ENCODE results near the gene DDX52.

The DDX52 gene

GRCh38 chr17:37657202-37657601 lies 14.0 kb upstream of the DDX52 start:
- H3K4me3 ChIP-seq (ENCODE audit: low read depth, low read length), result no peak overlapping the region
- TF ChIP-seq CTCF (IDR thresholded peaks at IDR 0.05; ENCODE audit: low read depth, low read length, missing control alignments), result no peak
- in situ Hi-C loops (cut with HindIII; ENCODE audit: low sequenced_read_pairs), result no loop called here
- DNase-seq (ENCODE audit: low read depth), result no peak

GRCh38 chr17:37651849-37652248 lies 8.6 kb upstream of the DDX52 start:
- no peak overlapping the region for H3K4me3 ChIP-seq (ENCODE audit: low read depth, low read length)
- no peak for TF ChIP-seq CTCF (IDR thresholded peaks at IDR 0.05; ENCODE audit: low read depth, low read length, missing control alignments)
- no peak for DNase-seq (ENCODE audit: low read depth)
- in situ Hi-C loops (cut with HindIII; ENCODE audit: low sequenced_read_pairs), result no loop called here

GRCh38 chr17:37650419-37651003 lies 7.3 kb upstream of the DDX52 start:
- no peak overlapping the region for H3K4me3 ChIP-seq (ENCODE audit: low read depth, low read length)
- no peak for DNase-seq (ENCODE audit: low read depth)
- in situ Hi-C loops (cut with HindIII; ENCODE audit: low sequenced_read_pairs), result no loop called here
- TF ChIP-seq CTCF (IDR thresholded peaks at IDR 0.05; ENCODE audit: low read depth, low read length, missing control alignments), result peak; percentile 59

GRCh38 chr17:37648555-37648954 lies 5.3 kb upstream of the DDX52 start:
- H3K4me3 ChIP-seq (ENCODE audit: low read depth, low read length), result no peak overlapping the region
- peak; percentile 50 for DNase-seq (ENCODE audit: low read depth)
- TF ChIP-seq CTCF (IDR thresholded peaks at IDR 0.05; ENCODE audit: low read depth, low read length, missing control alignments), result no peak
- in situ Hi-C loops (cut with HindIII; ENCODE audit: low sequenced_read_pairs), result no loop called here

GRCh38 chr17:37647856-37648255 lies 4.6 kb upstream of the DDX52 start:
- no peak overlapping the region for H3K4me3 ChIP-seq (ENCODE audit: low read depth, low read length)
- in situ Hi-C loops (cut with HindIII; ENCODE audit: low sequenced_read_pairs), result no loop called here
- TF ChIP-seq CTCF (IDR thresholded peaks at IDR 0.05; ENCODE audit: low read depth, low read length, missing control alignments), result no peak
- DNase-seq (ENCODE audit: low read depth), result no peak

GRCh38 chr17:37643869-37644268 lies 623 bp upstream of the DDX52 start:
- in situ Hi-C loops (cut with HindIII; ENCODE audit: low sequenced_read_pairs), result no loop called here
- DNase-seq (ENCODE audit: low read depth), result no peak
- TF ChIP-seq CTCF (IDR thresholded peaks at IDR 0.05; ENCODE audit: low read depth, low read length, missing control alignments), result no peak
- H3K4me3 ChIP-seq (ENCODE audit: low read depth, low read length), result peak overlapping the region; percentile 69

Measured in astrocyte of the cerebellum (primary cell).